Neural progenitor cell (in vitro differentiated cells): ENCODE measurements around the gene NCAM1.

Experiments used
- EZH2 ChIP-seq: fragments of 200-600 bp; sonication (generic); IDR thresholded peaks from 2 replicates; pipeline ENCODE4 v1.6.1; 2017; ENCODE audit warnings: antibody characterized with exemption, mild to moderate bottlenecking, moderate library complexity
- EZH2phosphoT487 ChIP-seq: fragments of 200-600 bp; sonication (generic); IDR thresholded peaks from 2 replicates; pipeline ENCODE4 v1.6.1; 2017; ENCODE audit warnings: antibody characterized with exemption
- TF ChIP-seq, protein P1 (sequence below): fragments of 200-600 bp; sonication (generic); IDR thresholded peaks from 2 replicates; pipeline ENCODE4 v1.5.1; 2017; ENCODE audit warnings: antibody characterized with exemption, mild to moderate bottlenecking

DNA sequence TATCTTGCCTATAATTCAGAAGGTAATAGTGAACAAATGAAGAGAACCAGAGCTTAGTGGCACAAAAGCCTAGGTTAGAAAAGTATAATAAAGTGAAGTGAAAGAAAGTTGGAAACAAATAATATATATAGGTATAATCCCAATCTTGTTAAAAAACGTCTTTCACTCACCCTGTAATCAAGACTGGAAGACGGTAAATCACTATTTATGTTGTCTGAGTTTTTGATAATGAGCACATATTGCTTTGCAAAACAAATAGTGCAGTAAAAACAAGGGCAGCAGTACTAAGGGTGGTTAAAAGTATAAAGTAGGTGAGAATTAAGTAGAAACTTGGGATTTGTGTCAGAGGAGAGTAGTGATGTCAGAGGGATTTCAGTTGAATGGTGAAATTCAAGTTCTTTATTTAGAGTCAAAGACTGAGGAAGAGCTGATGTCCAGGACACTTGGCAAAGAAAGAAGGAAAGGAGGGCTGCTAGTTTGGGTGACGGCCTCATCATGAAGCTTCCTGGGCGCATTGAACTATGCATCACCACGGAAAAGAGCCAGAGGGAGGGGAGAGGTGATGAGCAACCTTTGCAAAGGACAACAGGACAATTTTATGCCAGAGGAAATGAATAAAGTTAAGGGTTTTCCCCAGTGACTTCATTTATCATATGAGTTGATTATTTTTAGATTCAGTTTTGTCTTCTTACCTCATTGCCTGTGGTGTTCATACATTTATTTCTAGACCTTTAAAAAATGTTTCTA is 11.4 kb downstream of the NCAM1 start:
- TF ChIP-seq, protein P1, sequence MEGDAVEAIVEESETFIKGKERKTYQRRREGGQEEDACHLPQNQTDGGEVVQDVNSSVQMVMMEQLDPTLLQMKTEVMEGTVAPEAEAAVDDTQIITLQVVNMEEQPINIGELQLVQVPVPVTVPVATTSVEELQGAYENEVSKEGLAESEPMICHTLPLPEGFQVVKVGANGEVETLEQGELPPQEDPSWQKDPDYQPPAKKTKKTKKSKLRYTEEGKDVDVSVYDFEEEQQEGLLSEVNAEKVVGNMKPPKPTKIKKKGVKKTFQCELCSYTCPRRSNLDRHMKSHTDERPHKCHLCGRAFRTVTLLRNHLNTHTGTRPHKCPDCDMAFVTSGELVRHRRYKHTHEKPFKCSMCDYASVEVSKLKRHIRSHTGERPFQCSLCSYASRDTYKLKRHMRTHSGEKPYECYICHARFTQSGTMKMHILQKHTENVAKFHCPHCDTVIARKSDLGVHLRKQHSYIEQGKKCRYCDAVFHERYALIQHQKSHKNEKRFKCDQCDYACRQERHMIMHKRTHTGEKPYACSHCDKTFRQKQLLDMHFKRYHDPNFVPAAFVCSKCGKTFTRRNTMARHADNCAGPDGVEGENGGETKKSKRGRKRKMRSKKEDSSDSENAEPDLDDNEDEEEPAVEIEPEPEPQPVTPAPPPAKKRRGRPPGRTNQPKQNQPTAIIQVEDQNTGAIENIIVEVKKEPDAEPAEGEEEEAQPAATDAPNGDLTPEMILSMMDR, result no peak
- TF ChIP-seq EZH2 (no peak), EZH2phosphoT487 (no peak)
